Gastrocnemius medialis (tissue), 4 donors: ENCODE results near the gene WDR48. TPM values are rescaled to one million over a fixed set of nuclear protein-coding genes. Genes with fewer than 3 reads are reported as not detected.

ENCODE experiments used
- ATAC-seq, 2 donors: fragments of 150-250 bp; one replicate each; pipeline ENCODE4 v1.9.1; 2016
- DNase-seq, 2 donors: peaks; one replicate each; pipeline ENCODE4 v3.0.0-alpha.2; 2019
- H3K27ac ChIP-seq, 4 donors: fragments of 200-600 bp; sonication (generic); 1 replicate in 1 of 4; 2 replicates in 3 of 4; pipeline ENCODE4 v1.5.1; 2016 to 2018; ENCODE audit warnings: mild to moderate bottlenecking in 2 of 4, moderate library complexity in 1 of 4
- H3K27me3 ChIP-seq, 3 donors: fragments of 200-600 bp; sonication (generic) in 2 of 3; 1 replicate in 1 of 3; 2 replicates in 2 of 3; pipeline versions ENCODE4 v1.5.1 to v1.6.0; 2016 to 2019; ENCODE audit warnings: mild to moderate bottlenecking in 1 of 3, moderate library complexity in 1 of 3
- H3K36me3 ChIP-seq, 2 donors: fragments of 200-600 bp; sonication (generic) in 1 of 2; one replicate each; pipeline ENCODE4 v1.5.1; 2017 to 2018
- H3K4me1 ChIP-seq, 2 donors: fragments of 200-600 bp; sonication (generic) in 1 of 2; one replicate each; pipeline ENCODE4 v1.5.1; 2016 to 2017; ENCODE audit warnings: mild to moderate bottlenecking in 2 of 2
- H3K4me3 ChIP-seq, 4 donors: fragments of 200-600 bp; sonication (generic) in 3 of 4; 1 replicate in 1 of 4; 2 replicates in 3 of 4; pipeline ENCODE4 v1.5.1; 2016 to 2019; ENCODE audit warnings: mild to moderate bottlenecking in 2 of 4
- H3K9me3 ChIP-seq, 3 donors: fragments of 200-600 bp; sonication (generic) in 2 of 3; 1 replicate in 1 of 3; 2 replicates in 2 of 3; pipeline ENCODE4 v1.5.1; 2016 to 2019
- POLR2A ChIP-seq, 2 donors: fragments of 450-650 bp; IDR thresholded peaks; one replicate each; pipeline ENCODE4 v1.6.1; 2017; ENCODE audit warnings: antibody characterized with exemption in 2 of 2, mild to moderate bottlenecking in 2 of 2, moderate library complexity in 2 of 2
- in situ Hi-C, 4 donors: fragments of 200-750 bp; cut with MboI; loops; one replicate each; pipeline versions ENCODE4 v1.15.0 to v1.8.0; 2017; ENCODE audit warnings: low sequenced_read_pairs in 4 of 4
- intact Hi-C: fragments of 100-400 bp; cut with DNase I; formaldehyde crosslinking; loops from one replicate; pipeline ENCODE4 v1.15.1; 2023; ENCODE audit warnings: low total_unique reads
- total RNA-seq, 4 donors: library from RNA; depleted of rRNA; stranded (reverse); fragments of >200 nt; gene quantifications; one replicate each; pipeline versions ENCODE4 v1.1.0 to v1.2.3, GENCODE V29; 2016
- TF ChIP-seq, protein P1 (sequence below), 5 experiments: fragments of 450-650 bp in 3 of 5; fragments of 200-600 bp in 2 of 5; sonication (generic) in 2 of 5; IDR thresholded peaks in 4 of 5; conservative IDR thresholded peaks in 1 of 5; 1 replicate in 4 of 5; 2 replicates in 1 of 5; pipeline ENCODE4 v1.5.1; 2016 to 2019; ENCODE audit warnings: antibody characterized with exemption in 5 of 5, mild to moderate bottlenecking in 3 of 5, moderate library complexity in 3 of 5

The WDR48 gene
- total RNA-seq, 4 donors from 2014 or later = 14.8 to 26.5 (median 19.8) TPM

DNA sequence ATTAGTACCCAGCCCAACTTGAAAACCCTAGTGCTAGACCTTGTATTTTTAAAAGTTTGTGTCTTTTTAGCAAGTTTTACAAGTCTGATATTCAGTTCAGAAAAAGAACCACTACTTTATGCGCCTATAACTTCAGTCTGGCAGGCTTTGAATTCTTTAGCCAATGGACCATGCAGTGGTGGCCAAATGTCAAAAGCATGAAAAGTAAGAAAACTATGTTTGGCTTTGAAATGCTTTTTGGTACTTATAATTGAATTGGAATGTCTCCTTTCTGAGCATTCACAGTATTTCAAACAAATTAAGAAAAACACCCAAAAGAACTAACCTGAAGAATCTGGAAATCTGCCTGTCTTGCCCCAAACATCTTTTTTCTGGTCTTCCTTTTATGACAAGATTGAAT is 12.8 kb downstream of the WDR48 start:
- Histone ChIP-seq H3K4me3 (no peak overlapping the region), H3K36me3 (peaks cover 0 to 27% of the 10 kb centered on the region in 2 donors), H3K9me3 (no peaks in the 10 kb centered on the region), H3K27me3 (no peaks in the 10 kb centered on the region), H3K27ac (no peak overlapping the region), H3K4me1 (no peaks in the 10 kb centered on the region)
- in situ Hi-C loops = no loop called here
- intact Hi-C loops = no loop called here
- ATAC-seq (no peak), DNase-seq (no peak)
- no peak for TF ChIP-seq POLR2A (IDR thresholded peaks at IDR 0.05)
- TF ChIP-seq, protein P1, sequence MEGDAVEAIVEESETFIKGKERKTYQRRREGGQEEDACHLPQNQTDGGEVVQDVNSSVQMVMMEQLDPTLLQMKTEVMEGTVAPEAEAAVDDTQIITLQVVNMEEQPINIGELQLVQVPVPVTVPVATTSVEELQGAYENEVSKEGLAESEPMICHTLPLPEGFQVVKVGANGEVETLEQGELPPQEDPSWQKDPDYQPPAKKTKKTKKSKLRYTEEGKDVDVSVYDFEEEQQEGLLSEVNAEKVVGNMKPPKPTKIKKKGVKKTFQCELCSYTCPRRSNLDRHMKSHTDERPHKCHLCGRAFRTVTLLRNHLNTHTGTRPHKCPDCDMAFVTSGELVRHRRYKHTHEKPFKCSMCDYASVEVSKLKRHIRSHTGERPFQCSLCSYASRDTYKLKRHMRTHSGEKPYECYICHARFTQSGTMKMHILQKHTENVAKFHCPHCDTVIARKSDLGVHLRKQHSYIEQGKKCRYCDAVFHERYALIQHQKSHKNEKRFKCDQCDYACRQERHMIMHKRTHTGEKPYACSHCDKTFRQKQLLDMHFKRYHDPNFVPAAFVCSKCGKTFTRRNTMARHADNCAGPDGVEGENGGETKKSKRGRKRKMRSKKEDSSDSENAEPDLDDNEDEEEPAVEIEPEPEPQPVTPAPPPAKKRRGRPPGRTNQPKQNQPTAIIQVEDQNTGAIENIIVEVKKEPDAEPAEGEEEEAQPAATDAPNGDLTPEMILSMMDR (IDR thresholded peaks at IDR 0.05 in 4 of 5, conservative IDR thresholded peaks at IDR 0.05 in 1 of 5) = no peak

DNA sequence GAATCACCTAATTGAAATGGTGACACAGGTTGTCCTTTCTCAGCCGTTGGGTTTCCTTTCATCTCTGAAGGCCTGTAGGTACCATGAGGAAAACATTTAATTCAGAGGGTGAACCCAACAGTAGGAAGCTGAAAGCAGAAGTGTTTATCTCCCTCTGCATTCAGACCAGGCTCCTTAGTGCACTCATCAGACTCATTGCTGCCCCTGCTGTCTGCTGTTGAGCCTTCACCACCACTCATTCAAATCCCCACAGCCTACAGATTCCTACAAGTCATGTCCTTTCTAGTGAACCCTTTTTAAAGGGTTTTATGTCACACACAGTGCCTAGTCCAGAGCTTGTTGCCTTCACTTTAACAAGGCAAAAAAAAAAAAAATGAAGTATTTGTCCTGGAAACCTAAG is 13.4 kb downstream of the WDR48 start:
- in situ Hi-C loops = no loop called here

DNA sequence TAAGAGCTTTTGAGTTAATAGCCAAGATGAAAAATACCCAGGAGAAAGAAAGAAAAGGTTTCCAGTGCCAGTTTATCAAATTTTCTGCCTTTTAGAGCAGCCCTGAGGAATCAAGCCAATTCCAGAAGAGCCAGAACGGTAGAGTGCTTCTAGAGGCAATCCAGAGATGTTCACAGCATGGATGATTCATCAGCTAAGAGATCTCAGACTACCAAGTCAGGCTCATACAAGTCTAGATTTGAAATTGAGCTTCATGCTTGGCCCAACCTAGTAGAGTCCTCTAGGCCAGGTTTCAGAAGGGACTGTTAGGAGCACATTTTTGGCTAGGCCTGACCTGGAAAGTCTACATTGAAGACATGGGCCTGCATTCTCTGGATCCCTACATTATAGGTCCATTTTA is 15.5 kb downstream of the WDR48 start:
- in situ Hi-C loops = no loop called here
- ATAC-seq (no peak), DNase-seq (no peak)
- intact Hi-C loops = no loop called here
- H3K27ac ChIP-seq = no peak overlapping the region
- no peak overlapping the region for H3K4me3 ChIP-seq
- H3K27me3 ChIP-seq = no peaks in the 10 kb centered on the region
- no peaks in the 10 kb centered on the region for H3K9me3 ChIP-seq
- peaks cover 0 to 31% of the 10 kb centered on the region in 2 donors for H3K36me3 ChIP-seq
- no peaks in the 10 kb centered on the region for H3K4me1 ChIP-seq
- TF ChIP-seq, protein P1 (IDR thresholded peaks at IDR 0.05 in 4 of 5, conservative IDR thresholded peaks at IDR 0.05 in 1 of 5) = no peak
- TF ChIP-seq POLR2A (IDR thresholded peaks at IDR 0.05) = no peak

More for the DNA sequence above, 13.4 kb downstream of the WDR48 start:
- intact Hi-C loops = no loop called here
- no peak for DNase-seq
- TF ChIP-seq POLR2A (IDR thresholded peaks at IDR 0.05) = no peak
- TF ChIP-seq, protein P1 (IDR thresholded peaks at IDR 0.05 in 4 of 5, conservative IDR thresholded peaks at IDR 0.05 in 1 of 5) = no peak
- no peak overlapping the region for H3K27ac ChIP-seq
- H3K9me3 ChIP-seq = no peaks in the 10 kb centered on the region
- no peaks in the 10 kb centered on the region for H3K4me1 ChIP-seq
- no peaks in the 10 kb centered on the region for H3K27me3 ChIP-seq
- ATAC-seq = no peak
- no peak overlapping the region for H3K4me3 ChIP-seq
- peaks cover 0 to 28% of the 10 kb centered on the region in 2 donors for H3K36me3 ChIP-seq

DNA sequence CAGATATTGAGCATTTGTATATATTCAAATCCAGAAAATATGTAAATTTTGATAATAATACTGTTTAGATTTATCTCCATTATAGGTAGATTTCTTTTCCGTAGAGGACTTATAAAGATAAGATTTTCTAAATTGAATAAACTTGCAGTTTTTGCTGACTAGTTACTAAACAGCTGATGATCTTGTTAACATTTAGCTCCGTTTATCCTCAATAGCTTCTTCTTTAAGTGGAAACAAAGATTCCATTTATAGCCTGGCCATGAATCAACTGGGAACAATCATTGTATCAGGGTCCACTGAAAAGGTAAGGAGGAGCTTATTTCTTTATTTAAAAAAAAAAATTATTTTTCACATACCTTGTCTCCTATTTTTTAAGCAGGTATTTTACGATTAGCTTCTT is 16.7 kb downstream of the WDR48 start:
- TF ChIP-seq POLR2A (IDR thresholded peaks at IDR 0.05) = no peak
- TF ChIP-seq, protein P1 (IDR thresholded peaks at IDR 0.05 in 4 of 5, conservative IDR thresholded peaks at IDR 0.05 in 1 of 5) = no peak
- in situ Hi-C loops = no loop called here
- Histone ChIP-seq H3K9me3 (no peaks in the 10 kb centered on the region), H3K27me3 (no peaks in the 10 kb centered on the region), H3K4me1 (no peaks in the 10 kb centered on the region), H3K36me3 (peaks cover 0 to 43% of the 10 kb centered on the region in 2 donors), H3K27ac (no peak overlapping the region), H3K4me3 (no peak overlapping the region)
- intact Hi-C loops = no loop called here
- DNase-seq = no peak
- ATAC-seq = no peak

DNA sequence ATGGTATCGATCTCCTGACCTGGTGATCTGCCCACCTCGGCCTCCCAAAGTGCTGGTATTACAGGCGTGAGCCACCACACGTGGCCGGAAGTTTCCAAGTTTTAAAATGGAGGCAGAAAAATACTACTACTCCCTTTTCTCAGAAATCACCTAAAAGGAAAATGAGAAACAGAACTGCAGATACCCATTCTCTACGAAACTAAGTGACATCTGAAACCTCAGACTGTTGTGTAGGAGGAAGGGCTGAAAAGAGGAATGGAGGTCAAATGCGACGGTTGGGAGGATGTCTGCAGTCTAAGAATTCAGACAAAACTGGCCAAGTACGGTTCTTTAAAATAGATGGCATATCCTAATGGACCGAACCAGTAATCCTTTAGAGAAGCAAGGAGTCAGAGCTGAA is 24.1 kb downstream of the WDR48 start:
- in situ Hi-C loops (no loop called here), intact Hi-C loops (no loop called here)
- TF ChIP-seq POLR2A (IDR thresholded peaks at IDR 0.05) = no peak
- TF ChIP-seq, protein P1 (IDR thresholded peaks at IDR 0.05 in 4 of 5, conservative IDR thresholded peaks at IDR 0.05 in 1 of 5) = no peak
- no peak for ATAC-seq
- no peaks in the 10 kb centered on the region for H3K4me1 ChIP-seq
- no peak overlapping the region for H3K27ac ChIP-seq
- peaks cover 0 to 55% of the 10 kb centered on the region in 2 donors for H3K36me3 ChIP-seq
- H3K27me3 ChIP-seq = no peaks in the 10 kb centered on the region
- no peak for DNase-seq
- H3K4me3 ChIP-seq = no peak overlapping the region
- no peaks in the 10 kb centered on the region for H3K9me3 ChIP-seq
